Activated CD8-positive, alpha-beta memory T cell treated with anti-CD3 and anti-CD28 coated beads for 1 hour (primary cell): ENCODE measurements around the gene NHLRC4.

ENCODE experiments used
- DNase-seq, 2 donors: peaks; one replicate each; pipeline ENCODE4 v3.0.0-alpha.2; 2020; ENCODE audit warnings: low read depth in 1 of 2; ENCODE audit errors: extremely low read depth in 1 of 2

NHLRC4 gene

DNA sequence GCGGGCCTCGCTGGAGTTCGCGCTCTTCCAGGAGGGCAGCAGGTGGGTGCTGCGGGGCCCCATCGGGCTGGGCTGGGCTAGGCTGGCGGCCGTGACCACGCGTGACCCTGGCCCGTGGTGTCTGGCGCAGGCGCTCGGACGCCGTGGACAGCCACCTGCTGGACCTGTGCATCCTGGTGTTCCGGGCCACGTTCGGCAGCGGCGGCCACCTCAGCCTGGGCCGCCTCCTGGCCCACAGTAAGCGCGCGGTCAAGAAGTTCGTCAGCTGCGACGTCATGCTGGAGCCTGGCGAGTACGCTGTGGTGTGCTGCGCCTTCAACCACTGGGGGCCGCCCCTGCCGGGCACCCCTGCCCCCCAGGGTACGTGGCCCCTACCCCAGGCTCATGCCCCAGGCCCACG, 14.6 kb upstream of the NHLRC4 start:
- no peak for DNase-seq

DNA sequence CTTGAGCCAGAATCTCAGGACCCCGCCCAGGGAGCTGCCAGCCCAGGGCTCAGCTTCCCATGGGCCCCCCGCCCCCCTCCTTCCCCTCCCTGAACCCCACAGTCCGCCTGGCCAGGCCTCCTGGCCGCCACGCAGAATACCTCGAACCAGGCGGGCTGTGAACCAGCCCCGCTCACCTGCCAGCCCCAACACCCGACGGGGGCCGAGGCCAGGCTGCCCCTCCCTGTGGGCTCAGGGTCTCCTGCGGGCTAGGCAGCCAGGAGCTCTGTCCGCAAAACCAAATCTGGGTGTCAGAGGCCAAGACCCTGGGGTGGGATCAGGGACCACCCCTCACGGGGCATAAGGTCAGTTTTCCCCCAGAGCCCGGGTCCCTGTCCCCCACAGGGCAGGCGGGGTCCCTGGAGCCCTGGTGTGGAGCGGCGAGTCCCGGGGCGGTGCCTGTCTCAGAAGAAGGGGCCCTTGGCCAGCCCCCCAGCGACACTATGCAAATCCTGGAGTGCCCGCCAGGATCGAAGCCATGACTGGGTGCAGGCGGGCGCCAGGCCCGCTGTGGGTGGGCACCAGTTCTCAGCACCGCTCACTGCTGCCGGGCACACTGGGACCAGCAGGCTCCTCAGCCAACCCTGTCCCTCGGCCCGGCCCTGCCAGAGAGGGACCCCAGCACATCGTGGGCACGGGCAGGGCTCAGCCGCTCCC, 13.1 kb upstream of the NHLRC4 start:
- DNase-seq: no peak

DNA sequence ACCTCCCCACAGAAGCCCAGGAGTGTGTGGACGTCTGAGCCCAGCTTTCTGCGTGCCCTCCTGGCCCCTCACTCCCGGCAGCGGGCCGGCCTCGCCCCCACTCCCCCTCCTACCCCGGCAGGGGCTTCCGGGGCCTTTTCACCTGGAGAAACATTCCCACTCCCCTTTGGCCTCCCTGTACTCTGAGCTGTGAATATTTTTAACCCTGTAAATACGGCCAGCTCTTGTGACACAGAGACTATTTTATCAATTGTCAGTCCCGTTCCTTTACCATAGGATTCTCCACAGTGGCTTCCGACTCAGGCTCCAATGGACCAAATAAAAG, 12.5 kb upstream of the NHLRC4 start:
- no peak for DNase-seq

DNA sequence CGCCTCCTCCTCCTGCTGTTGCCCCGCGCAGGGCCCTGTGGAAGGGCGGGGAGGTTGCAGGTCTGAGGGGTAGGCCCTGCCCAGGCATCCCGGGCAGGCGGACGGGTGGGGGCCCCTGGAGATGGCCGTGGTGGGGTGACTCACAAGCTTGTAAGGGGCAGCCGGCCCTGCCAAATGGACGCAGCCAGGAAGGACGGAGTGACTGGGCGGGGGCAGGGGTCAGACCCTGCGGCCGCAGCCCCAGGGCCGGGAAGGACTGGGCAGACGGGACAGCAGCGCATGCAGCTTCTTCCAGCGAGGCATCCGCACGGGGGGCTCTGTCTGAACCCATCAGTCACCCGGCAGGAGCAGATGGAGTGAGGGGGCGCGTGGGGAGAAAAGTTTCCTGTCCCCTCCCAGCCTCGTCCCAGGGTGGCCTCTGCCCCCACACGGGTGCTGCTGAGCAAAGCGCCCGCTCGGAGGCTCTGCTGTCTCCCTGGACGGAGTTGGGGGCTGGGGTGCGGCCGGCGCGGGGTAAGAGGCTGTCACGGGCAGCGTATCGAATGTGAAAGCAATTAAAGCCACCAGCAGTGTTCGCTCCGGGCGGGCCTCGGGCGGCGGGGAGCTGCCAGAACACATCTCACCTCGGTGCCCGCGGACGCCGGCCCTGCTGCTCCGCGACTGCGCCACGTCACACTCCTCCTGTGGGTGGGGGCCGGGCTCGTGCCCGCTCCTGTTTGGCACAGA, 12.0 kb upstream of the NHLRC4 start:
- DNase-seq: no peak

DNA sequence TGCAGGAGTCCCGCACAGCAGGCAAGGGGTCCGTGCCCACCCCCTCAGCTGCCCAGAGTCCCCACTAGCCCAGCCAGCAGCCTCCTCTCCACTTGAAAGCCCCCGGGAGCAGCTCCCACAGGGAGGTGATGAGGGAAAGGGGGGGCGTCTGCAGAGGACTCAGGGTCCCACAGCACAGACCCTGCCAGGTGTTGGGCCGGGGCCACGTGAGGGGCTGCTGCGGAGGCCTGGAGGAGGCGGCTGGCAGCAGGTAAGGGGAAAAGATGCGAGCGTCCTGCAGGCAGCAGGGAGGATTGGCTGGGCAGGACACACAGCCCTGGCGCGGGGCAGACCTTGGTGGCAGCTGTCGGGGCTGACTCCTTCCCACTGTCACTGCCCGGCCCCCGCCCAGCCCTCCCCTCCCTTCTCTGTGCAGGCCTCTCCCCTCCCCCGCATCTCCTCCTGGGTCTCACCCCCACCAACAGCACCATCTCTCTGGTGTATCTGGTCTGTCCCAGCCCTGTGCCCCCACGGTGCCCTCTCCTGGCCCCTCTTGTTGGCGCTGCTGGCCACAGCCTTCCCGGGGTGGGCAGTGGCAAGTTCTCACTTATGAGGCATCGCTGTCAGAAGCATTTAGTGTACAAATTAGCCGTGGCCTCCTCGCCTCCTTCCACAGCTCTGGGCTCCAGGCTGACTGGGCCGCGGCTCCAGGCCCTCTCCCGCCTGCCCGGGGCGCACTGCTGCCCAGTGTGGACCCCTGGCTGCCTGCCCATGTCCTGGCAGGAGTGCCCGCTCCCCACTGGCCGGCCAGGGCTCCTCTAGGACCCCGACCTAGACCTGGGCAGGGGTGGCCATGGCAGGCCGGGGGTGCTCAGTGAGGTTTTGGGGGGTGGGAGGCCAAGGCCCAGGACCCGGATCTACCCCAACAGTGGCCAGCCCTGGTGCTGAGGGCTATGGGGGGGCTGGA, 11.0 kb upstream of the NHLRC4 start:
- DNase-seq: no peak

DNA sequence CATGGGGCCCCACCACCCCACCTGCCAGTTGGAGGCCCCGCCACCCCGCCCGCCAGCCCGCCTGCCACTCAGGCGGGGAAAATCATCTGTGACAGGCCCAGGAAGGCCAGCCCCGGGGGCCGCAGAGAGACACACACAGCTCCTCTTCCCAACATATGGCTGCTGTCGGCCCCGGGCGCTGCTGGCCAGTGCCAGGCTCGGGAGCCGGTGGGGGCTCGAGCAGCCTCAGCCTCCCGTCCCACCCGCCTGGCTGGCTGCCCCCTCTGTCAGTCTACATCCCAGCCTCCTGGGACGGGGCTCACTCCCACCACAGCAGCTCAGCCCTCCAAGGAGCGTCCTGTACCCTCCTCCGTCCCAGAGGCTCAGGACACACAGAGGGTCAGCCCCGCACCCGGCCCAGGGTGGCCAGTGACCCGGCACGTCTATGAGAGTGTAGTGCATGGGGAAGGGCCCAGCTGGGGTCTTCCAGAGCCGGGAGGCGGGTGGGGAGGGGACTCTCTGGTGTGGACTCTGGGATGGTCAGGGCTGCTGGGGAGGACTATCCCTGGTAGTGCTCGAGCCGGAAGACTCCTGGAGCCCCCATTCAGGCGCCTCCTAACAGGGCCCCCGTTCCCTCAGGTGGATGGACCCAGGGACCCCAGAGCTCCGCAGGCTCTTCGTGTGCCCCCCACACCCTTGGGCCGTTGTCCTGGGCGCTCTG, 10.2 kb upstream of the NHLRC4 start:
- no peak for DNase-seq

DNA sequence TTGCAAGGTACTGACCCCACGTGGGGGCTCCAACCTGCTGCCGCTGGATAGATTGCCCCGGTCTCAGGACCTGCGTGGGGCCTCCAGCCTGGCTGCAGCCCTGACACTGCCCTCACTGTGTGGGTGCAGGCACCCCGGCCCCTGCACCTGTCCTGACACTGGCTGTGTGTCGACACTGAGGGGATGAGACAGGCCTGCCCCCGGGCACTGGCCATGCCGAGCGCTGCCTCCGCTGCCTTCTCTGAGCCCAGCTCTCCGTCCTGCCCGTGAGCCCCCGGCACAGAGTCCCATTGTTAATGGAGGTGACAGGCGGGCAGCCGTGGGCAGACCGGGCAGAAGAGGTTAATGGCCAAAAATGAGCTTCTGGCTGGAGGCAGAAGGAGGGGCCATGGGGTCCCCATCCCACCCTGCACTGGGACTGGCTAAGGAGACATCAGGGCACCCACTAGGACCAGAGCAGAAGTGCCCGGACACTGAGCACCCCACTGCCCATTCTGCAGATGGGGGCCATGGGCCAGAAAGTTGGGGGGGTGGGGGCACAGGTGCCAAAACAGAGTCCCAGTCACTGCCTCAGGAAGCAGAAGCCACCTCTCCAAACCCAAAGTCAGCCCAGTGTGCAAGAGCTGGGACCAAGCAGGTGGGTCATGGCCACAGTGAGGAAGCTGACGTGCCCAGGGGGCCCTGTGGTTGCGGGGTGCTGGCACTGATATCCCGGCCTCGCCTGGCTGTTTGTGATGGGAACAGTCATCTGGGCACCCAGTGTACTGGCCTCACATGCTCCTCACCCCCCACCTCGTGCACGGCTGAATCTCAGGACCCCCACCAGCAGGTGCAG, 9.1 kb upstream of the NHLRC4 start:
- no peak for DNase-seq

DNA sequence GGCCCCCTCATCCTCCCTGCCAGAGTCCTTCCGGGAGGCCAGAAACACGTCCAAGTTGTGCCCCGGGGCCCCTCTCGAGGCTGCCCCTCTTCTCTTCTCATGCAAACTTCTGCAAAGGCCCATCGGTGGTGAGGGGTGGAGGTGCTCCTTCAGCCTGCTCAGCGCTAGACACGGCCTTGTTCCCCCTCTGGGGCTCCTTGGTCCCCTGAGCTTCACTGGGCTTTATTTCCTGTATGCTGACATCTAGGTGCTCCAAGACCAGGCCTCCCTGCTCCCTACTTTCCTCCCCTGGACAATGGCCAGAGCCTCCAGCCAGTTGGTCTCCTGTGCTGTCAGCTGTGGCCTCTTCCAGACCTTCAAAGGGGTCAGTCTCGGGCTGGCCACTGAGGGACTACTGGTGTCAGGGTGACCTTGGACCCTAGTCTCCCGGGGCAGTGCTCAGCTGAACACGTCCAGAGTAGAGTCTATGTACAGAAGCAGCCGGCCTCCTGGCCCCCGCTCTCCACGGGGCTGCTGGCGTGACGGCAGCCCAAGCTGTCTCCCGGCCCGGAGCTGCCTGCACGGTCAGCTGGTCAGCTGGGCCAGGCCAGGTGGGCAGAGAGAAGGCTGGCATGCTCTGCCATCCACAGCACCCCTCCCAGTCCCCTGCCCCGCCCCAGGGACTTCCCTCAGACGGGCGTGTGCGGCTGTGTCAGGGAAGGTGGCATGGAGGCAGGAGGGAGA, 8.3 kb upstream of the NHLRC4 start:
- no peak for DNase-seq

DNA sequence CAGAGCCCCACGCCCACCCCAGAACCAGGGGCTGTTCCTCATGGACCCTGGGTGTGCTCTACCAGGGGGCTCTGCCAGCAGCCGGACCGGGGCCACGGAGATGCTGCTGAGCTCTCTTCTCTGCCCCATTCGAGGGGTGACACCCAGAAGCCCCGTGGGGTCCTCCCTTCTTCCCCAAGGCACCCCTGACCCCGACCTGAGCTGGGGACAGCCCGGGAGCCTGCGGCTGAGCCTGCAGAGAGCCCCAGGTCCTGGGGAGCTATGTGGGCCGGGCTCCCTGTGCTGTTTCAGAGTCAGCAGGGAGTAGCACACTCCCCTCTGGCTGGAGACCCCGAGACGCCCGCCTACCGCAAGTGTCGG, 7.8 kb upstream of the NHLRC4 start:
- DNase-seq: no peak

DNA sequence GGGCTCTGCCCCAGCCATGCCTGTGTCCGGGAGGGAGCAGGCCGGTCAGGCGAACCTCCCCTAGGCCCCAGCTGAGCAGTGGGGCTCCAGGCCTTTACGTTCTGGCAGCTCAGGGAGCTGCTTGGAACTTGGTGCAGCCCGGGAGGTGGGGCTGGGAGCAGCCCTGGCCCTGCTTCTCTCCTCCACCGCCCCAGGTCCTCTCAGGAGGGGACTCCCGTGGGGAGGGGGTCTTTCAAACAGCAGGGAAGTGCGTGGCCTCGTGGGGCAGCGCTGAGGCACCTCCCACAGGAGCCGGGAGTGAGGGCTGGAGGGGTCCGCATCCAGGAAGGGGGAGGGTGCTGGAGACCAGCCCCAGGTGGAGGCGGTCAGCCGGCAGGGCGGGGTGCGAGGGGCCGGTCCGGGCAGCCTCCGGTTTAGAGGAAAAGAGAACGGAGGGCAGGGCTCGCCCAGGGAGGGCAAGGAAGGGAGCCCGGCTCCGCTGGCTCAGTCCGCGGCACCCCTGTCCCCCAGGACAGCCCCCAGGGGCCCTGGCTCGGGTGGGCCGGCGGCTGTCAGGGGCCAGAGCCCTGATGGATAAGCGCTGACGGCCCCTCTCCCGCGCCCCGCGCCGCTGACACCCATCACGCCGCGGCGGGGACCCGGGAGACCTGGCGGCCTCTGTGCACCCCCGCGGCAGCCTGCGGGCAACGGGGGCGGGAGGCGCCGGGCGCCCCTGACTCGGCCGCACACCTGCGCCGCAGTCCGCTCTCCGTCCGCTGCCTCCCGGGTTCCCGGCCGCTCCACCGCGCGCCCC, 7.2 kb upstream of the NHLRC4 start:
- no peak for DNase-seq

DNA sequence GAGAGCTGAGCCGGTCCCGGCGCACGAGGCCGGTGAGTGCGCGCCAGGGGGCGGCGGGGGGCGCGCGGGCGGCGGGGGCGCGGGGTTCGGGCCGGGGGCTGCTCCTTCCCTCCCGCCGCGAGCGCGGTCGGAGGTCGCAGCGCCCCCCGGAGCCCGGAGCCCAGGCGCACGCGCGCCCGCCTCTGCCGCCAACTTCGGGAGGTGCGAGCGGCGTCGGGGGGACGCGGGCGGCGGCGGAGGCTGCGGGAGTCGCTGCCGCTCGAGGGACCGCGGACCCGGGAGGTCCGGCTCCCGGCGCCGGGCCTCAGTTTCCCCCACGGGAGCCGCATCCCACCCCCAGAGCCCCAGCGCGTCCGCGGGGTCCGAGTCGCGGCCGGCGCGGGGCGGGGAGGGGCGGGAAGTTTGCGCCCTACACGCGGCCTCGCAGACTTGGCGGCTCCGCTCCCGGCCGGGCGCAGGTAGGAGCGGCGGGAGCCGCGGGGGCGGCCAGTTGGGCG, 6.6 kb upstream of the NHLRC4 start, which contains the start of gene PRR35:
Gene PRR35, plus strand, starts transcription at position 191 of the 497 bp plus-strand sequence. CDS start 2,901 bp downstream, outside the sequence.
- DNase-seq: no peak

DNA sequence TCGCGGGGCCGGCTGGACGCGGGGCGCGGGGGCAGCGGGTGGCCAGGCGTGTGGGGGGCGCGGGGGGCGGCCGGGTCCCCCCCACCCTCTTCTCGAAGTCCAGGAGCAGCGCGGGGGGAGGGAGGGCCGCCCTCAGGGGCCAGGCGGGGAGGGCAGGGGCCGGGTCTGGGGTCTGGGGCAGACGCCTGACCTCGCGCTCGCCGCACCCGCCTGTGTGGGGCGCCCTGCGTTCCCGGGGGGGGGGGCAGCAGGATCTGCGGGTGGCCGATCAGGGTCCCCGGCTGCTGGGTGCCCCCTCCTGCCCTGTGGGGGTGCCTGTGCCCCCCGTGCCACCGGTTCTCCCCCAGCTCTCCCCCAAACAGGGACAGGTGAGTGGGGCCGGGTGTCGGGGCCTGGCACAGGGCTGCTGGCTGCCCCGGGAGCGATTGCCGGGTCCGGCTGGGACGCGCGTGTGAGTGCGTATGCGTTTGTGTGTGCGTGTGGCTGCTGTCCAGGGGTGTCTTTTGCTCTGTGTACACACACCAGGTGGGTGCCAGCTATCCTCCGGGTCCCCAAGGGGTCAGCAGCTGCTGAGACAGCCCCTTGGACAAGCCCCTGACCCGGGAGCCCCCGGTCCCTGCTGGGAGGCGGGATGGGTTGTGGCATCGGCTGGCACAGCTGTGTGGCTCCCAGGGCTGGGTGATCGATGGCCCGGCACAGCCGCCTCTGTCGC, 5.9 kb upstream of the NHLRC4 start:
- no peak for DNase-seq

DNA sequence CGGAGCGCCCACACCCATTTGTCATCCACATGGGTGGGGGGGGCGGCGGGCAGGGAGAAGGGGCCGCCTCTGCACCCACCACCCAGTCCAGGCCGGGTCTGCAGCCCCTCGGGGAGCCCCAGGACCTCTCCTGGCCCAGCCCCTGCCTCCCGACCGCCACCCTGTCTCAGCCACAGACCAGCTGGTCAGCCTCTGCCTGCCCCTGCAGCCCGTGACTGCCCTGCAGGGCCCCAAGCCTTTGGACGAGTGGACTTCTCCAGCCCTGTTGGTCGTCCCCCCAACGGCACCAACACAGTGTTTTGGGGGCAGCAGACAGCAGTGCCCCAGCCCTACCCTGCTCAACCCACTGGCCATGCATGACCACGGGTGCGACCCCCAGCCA, 5.4 kb upstream of the NHLRC4 start:
- no peak for DNase-seq

DNA sequence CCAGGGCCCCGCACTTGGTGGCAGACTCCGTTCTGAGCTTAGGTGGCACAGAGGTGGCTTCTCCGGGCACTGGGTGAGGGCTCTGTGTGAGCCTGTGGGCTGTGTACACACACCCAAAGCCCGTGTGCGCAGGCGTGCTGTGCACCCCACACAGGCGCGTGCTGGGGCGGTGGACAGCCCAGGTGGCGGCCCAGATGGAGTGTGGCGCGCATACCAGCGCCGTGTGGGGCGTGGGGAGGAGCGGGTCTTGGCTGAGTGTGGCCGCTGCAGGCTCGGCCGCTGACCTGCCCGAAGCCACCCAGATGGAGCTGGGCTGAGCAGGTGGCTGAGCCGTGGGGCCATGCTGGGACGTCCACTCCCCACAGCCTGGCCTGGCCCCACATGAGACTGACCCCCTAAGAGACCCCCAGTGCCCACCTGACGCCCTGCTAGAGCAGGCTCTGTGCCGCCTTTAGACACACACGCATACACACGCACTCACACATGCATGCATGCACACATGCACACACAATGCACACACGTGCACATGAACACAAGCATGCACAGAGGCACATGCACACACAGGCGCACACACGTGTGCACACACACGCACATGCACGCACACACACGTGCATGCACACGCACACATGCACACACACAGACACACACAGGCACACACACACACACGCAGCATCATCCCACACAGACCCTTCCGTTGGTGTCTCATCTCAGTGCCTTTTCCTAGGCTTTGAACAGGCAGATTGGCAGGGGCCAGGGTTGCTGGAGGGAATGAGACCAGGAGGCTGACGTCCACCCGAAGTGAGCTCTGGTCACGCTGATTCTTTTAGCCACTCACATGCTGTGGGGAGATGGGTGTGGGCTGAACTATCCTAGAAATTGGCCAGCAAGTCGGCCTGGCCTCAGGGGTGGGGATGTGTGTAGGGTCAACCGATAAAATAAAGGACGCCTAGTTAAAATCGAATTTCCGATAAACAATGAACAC, 4.6 kb upstream of the NHLRC4 start:
- DNase-seq: no peak

DNA sequence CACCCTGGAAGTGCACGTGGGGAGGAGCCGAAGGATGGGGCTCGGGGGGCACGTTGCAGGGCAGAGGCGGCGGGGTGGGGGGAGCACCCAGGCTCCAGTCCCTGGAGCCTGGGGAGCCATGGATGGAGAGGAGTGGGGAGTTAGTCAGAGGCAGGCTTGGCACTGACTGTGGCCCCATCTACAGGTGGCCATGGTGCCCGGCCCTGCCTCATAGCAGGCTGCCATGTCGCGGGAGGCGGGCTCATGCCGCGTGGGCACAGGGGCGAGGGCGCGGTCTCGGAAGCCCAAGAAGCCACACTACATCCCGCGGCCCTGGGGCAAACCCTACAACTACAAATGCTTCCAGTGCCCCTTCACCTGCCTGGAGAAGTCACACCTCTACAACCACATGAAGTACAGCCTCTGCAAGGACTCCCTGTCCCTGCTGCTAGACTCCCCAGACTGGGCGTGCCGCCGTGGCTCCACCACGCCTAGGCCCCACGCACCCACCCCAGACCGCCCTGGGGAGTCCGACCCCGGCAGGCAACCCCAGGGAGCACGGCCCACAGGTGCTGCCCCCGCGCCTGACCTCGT, 3.6 kb upstream of the NHLRC4 start:
- DNase-seq: no peak

DNA sequence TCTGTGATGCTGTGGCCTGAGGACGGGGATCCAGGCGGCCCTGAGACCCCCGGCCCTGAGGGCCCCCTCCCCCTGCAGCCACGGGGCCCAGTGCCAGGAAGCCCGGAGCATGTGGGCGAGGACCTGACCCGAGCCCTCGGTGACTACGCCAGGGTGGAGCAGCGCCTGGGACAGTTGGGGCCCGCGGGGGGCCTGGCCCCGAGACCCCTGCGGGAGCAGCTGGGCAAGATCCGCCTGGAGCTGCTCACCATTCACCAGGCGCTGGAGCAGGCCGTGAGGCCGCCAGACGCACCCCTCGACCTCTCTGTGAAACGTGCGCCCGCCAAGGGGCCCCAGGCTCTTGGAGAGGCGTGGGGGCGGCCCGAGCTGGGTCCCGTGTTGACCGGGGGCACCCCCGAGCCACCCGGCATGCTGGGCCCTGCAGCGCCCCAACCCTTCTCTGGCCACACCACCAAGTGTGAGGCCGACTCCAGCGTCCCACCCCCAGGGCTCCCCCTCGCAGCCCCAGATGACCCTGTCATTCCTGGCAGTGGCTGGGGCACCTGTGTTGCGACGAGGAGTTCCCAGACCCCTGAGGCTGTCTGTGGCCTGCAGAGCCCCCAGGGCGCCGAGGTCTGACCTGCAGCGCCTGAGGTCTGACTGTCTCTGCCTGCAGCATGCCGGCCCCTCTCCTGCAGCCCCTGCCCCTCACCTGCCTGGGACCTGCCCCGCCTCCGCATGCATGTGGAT, 2.0 kb upstream of the NHLRC4 start:
- no peak for DNase-seq
